ENCODE results near the gene ARSB. TPM values are rescaled to one million over a fixed set of nuclear protein-coding genes. Genes with fewer than 3 reads are reported as not detected.

Gene ARSB
- total and polyA plus RNA-seq, 2 donors (not counting 1 experiment from before 2014, with no cell fraction given), result 10.1 to 27.7 TPM

Other genes starting within 250 kb of the ARSB start
- 7.7 and 7.9 TPM in 2 replicates for gene DMGDH, start 84.4 kb upstream of the ARSB start, total RNA-seq
- 0.89 and 1.5 TPM in 2 replicates for gene DMGDH, start 84.4 kb upstream of the ARSB start, polyA plus RNA-seq
- gene BHMT2, start 84.5 kb upstream of the ARSB start, total RNA-seq, result 10.3 and 20.3 TPM in 2 replicates
- 6.1 and 6.5 TPM in 2 replicates for gene BHMT2, start 84.5 kb upstream of the ARSB start, polyA plus RNA-seq
- 0.17 TPM in 1 of 2 replicates, not detected in the other for gene BHMT, start 126.5 kb upstream of the ARSB start, total RNA-seq
- gene BHMT, start 126.5 kb upstream of the ARSB start, polyA plus RNA-seq, result not detected in 2 replicates